NCI-H2196 treated with DMSO at 0.1 percent for 48 hours (cell line): ENCODE results near the gene FCGR3A.

ENCODE experiments used
- DNase-seq: peaks from one replicate; lab custom pipeline; 2025; ENCODE audit not compliant: unreplicated experiment; lab: John Stamatoyannopoulos, UW

The FCGR3A gene

GRCh38 chr1:161505686-161506085 lies 43.9 kb downstream of the FCGR3A start:
- no peak for DNase-seq

- no peak for DNase-seq
These were observed 46.2 kb downstream of the FCGR3A start for GRCh38 chr1:161503394-161503748.

- DNase-seq, result no peak
These were observed 46.8 kb downstream of the FCGR3A start for GRCh38 chr1:161502641-161503393.

GRCh38 chr1:161502181-161502580 lies 47.4 kb downstream of the FCGR3A start:
- DNase-seq, result no peak

- DNase-seq, result no peak
These were observed 48.4 kb downstream of the FCGR3A start for GRCh38 chr1:161501234-161501633.

- DNase-seq, result no peak
These were observed 50.2 kb downstream of the FCGR3A start for GRCh38 chr1:161499099-161500039.

- no peak for DNase-seq
These were observed 51.0 kb downstream of the FCGR3A start for GRCh38 chr1:161498646-161499045.

- DNase-seq, result no peak
These were observed 51.7 kb downstream of the FCGR3A start for GRCh38 chr1:161497961-161498360.

GRCh38 chr1:161495490-161495889 lies 54.1 kb downstream of the FCGR3A start:
- no peak for DNase-seq

GRCh38 chr1:161494091-161494735 lies 55.4 kb downstream of the FCGR3A start:
- DNase-seq, result no peak

- no peak for DNase-seq
These were observed 56.8 kb downstream of the FCGR3A start for GRCh38 chr1:161492827-161493226.
